NCI-H345 treated with DMSO at 0.1 percent for 48 hours (cell line): ENCODE measurements around the gene ARMC8.
A peak's percentile ranks its signal among the peaks of the same experiment; 100 is the strongest.
"Not testable (repeated sequence)": the region's sequence is repeated elsewhere in the genome, so short reads cannot be mapped to it uniquely, and the experiment has no call there.

Experiments
- DNase-seq: peaks from one replicate; lab custom pipeline; 2025; ENCODE audit not compliant: unreplicated experiment; lab: John Stamatoyannopoulos, UW

ARMC8 gene

GRCh38 chr3:138187296-138188012, at the start of gene ARMC8:
Gene ARMC8 (plus strand): TSS chr3:138187301. CDS start chr3:138187555, 254 bp downstream.
- DNase-seq: no peak

- no peak for DNase-seq
Measured at GRCh38 chr3:138137861-138138260, 49.2 kb upstream of the ARMC8 start.

GRCh38 chr3:138139691-138140090, 47.4 kb upstream of the ARMC8 start:
- no peak for DNase-seq

GRCh38 chr3:138140940-138141339, 46.2 kb upstream of the ARMC8 start:
- no peak for DNase-seq

- DNase-seq: not testable (repeated sequence)
Measured at GRCh38 chr3:138142181-138142580, 44.9 kb upstream of the ARMC8 start.

- DNase-seq: no peak
Measured at GRCh38 chr3:138148503-138148902, 38.6 kb upstream of the ARMC8 start.

- no peak for DNase-seq
Measured at GRCh38 chr3:138154534-138154933, 32.6 kb upstream of the ARMC8 start.

- DNase-seq: no peak
Measured at GRCh38 chr3:138157743-138158142, 29.4 kb upstream of the ARMC8 start.

- DNase-seq: no peak
Measured at GRCh38 chr3:138165061-138165460, 22.0 kb upstream of the ARMC8 start.

- DNase-seq: no peak
Measured at GRCh38 chr3:138172625-138173024, 14.5 kb upstream of the ARMC8 start.

- DNase-seq: no peak
Measured at GRCh38 chr3:138173769-138174420, 13.2 kb upstream of the ARMC8 start.

- peak; percentile 36 for DNase-seq
Measured at GRCh38 chr3:138174421-138175131, 12.5 kb upstream of the ARMC8 start, which contains the start of gene DBR1. Gene DBR1 (minus strand): TSS chr3:138174921. CDS start chr3:138174795, 126 bp downstream.

- peak; percentile 3 for DNase-seq
Measured at GRCh38 chr3:138180375-138181029, 6.6 kb upstream of the ARMC8 start.

GRCh38 chr3:138184994-138185393, 2.1 kb upstream of the ARMC8 start:
- no peak for DNase-seq

GRCh38 chr3:138186221-138186620, 880 bp upstream of the ARMC8 start:
- no peak for DNase-seq

GRCh38 chr3:138186803-138187295, 252 bp upstream of the ARMC8 start:
- peak; percentile 65 for DNase-seq

- no peak for DNase-seq
Measured at GRCh38 chr3:138188013-138188730, 1.1 kb downstream of the ARMC8 start.

GRCh38 chr3:138195481-138195880, 8.4 kb downstream of the ARMC8 start:
- no peak for DNase-seq

GRCh38 chr3:138196023-138196422, 8.9 kb downstream of the ARMC8 start:
- no peak for DNase-seq

GRCh38 chr3:138197058-138197457, 10.0 kb downstream of the ARMC8 start:
- DNase-seq: no peak

GRCh38 chr3:138197524-138197923, 10.4 kb downstream of the ARMC8 start:
- DNase-seq: no peak
